H9 (cell line): ENCODE data around the gene KANK4. TPM values are rescaled to one million over a fixed set of nuclear protein-coding genes. Genes with fewer than 3 reads are reported as not detected.

Experiments
- DNase-seq: peaks from one replicate; pipeline ENCODE4 v3.0.0-alpha.2; 2017
- H2AFZ ChIP-seq: one replicate; pipeline ENCODE4 v1.6.1; 2013; ENCODE audit warnings: mild to moderate bottlenecking, low read length, control low read depth, moderate library complexity
- H2AK5ac ChIP-seq: 2 replicates; pipeline ENCODE4 v1.6.1; 2013; ENCODE audit warnings: low read length, control low read depth, mixed read lengths; ENCODE audit not compliant: insufficient read length
- H2BK120ac ChIP-seq: one replicate; pipeline ENCODE4 v1.6.1; 2013; ENCODE audit warnings: low read depth, mild to moderate bottlenecking, low read length, control low read depth, inconsistent platforms; ENCODE audit not compliant: poor library complexity, severe bottlenecking
- H2BK12ac ChIP-seq: 2 replicates; pipeline ENCODE4 v1.6.1; 2013; ENCODE audit warnings: low read length, control low read depth, mixed read lengths, low read depth; ENCODE audit not compliant: insufficient read length
- H2BK15ac ChIP-seq: 2 replicates; pipeline ENCODE4 v1.6.1; 2013; ENCODE audit warnings: low read depth, low read length, control low read depth
- H2BK20ac ChIP-seq: one replicate; pipeline ENCODE4 v1.6.1; 2013; ENCODE audit warnings: low read depth, mild to moderate bottlenecking, low read length, control low read depth, inconsistent platforms; ENCODE audit not compliant: poor library complexity, severe bottlenecking
- H2BK5ac ChIP-seq: 2 replicates; pipeline ENCODE4 v1.6.1; 2013; ENCODE audit warnings: low read length, control low read depth, mixed read lengths; ENCODE audit not compliant: insufficient read length
- H3K14ac ChIP-seq: 2 replicates; pipeline ENCODE4 v1.6.1; 2013; ENCODE audit warnings: low read length, control low read depth; ENCODE audit not compliant: insufficient read depth
- H3K18ac ChIP-seq: 2 replicates; pipeline ENCODE4 v1.6.1; 2013; ENCODE audit warnings: low read depth, mild to moderate bottlenecking, mixed read lengths, low read length, control low read depth; ENCODE audit not compliant: insufficient read length
- H3K23ac ChIP-seq: 2 replicates; pipeline ENCODE4 v1.6.1; 2013; ENCODE audit warnings: low read length, control low read depth, mixed read lengths, low read depth; ENCODE audit not compliant: insufficient read length
- H3K23me2 ChIP-seq: 2 replicates; pipeline ENCODE4 v1.6.1; 2013; ENCODE audit warnings: low read depth, mild to moderate bottlenecking, mixed read lengths, low read length, control low read depth; ENCODE audit not compliant: insufficient read length, poor library complexity, severe bottlenecking
- H3K27ac ChIP-seq: 2 replicates; pipeline ENCODE4 v1.5.1; 2013; ENCODE audit warnings: low read length, control low read depth, mixed read lengths, low read depth; ENCODE audit not compliant: insufficient read length
- H3K27me3 ChIP-seq: 2 replicates; pipeline ENCODE4 v1.6.1; 2013; ENCODE audit warnings: low read length, control low read depth, inconsistent platforms; ENCODE audit not compliant: insufficient read depth
- H3K4ac ChIP-seq: 2 replicates; pipeline ENCODE4 v1.6.1; 2013; ENCODE audit warnings: low read depth, mild to moderate bottlenecking, control low read depth, inconsistent platforms, low read length, moderate library complexity
- H3K4me1 ChIP-seq: 2 replicates; pipeline ENCODE4 v1.6.1; 2013; ENCODE audit warnings: low read length, control low read depth, inconsistent platforms; ENCODE audit not compliant: insufficient read depth
- H3K4me2 ChIP-seq: 2 replicates; pipeline ENCODE4 v1.6.1; 2013; ENCODE audit warnings: low read length, control low read depth, mixed read lengths; ENCODE audit not compliant: insufficient read length, insufficient read depth
- H3K56ac ChIP-seq: 2 replicates; pipeline ENCODE4 v1.6.1; 2013; ENCODE audit warnings: low read depth, mild to moderate bottlenecking, mixed read lengths, low read length, control low read depth; ENCODE audit not compliant: insufficient read length
- H3K79me1 ChIP-seq: 2 replicates; pipeline ENCODE4 v1.6.1; 2013; ENCODE audit warnings: low read depth, mild to moderate bottlenecking, moderate library complexity, low read length, control low read depth, inconsistent platforms; ENCODE audit not compliant: insufficient read depth, poor library complexity, severe bottlenecking
- H3K79me2 ChIP-seq: 2 replicates; pipeline ENCODE4 v1.6.1; 2013; ENCODE audit warnings: low read length, control low read depth, inconsistent platforms; ENCODE audit not compliant: insufficient read depth
- H3K9ac ChIP-seq: 2 replicates; pipeline ENCODE4 v1.6.1; 2013; ENCODE audit warnings: low read length, control low read depth, mixed read lengths; ENCODE audit not compliant: insufficient read length; ENCODE audit errors: extremely low read depth
- H3K9me3 ChIP-seq: one replicate; pipeline ENCODE4 v1.6.1; 2013; ENCODE audit warnings: low read depth, low read length, inconsistent platforms; ENCODE audit not compliant: control insufficient read depth
- H3T11ph ChIP-seq: one replicate; pipeline ENCODE4 v1.6.1; 2013; ENCODE audit warnings: mild to moderate bottlenecking, low read length, control low read depth, inconsistent platforms
- H4K20me1 ChIP-seq: one replicate; pipeline ENCODE4 v1.6.1; 2013; ENCODE audit not compliant: control insufficient read depth, insufficient read length, insufficient read depth
- H4K5ac ChIP-seq: 2 replicates; pipeline ENCODE4 v1.6.1; 2013; ENCODE audit warnings: low read depth, mild to moderate bottlenecking, mixed read lengths, low read length, control low read depth; ENCODE audit not compliant: insufficient read length
- H4K8ac ChIP-seq: replicated peaks from 2 replicates; pipeline ENCODE4 v1.6.1; 2013; ENCODE audit warnings: low read length, control low read depth, mixed read lengths, low read depth; ENCODE audit not compliant: insufficient read length
- H4K91ac ChIP-seq: 2 replicates; pipeline ENCODE4 v1.6.1; 2013; ENCODE audit warnings: low read depth, mild to moderate bottlenecking, moderate library complexity, mixed read lengths, low read length, control low read depth; ENCODE audit not compliant: insufficient read length
- H3K27ac Mint-ChIP-seq, 3 experiments: 2 replicates in 2 of 3; 3 replicates in 1 of 3; pipeline ENCODE4 v1.8.0; 2020 to 2021; ENCODE audit warnings: mixed read lengths in 3 of 3, mild to moderate bottlenecking in 1 of 3, moderate library complexity in 1 of 3
- H3K27me3 Mint-ChIP-seq: 2 replicates; pipeline ENCODE4 v1.8.0; 2021; ENCODE audit warnings: low read depth, mild to moderate bottlenecking, moderate library complexity, mixed read lengths
- H3K36me3 Mint-ChIP-seq, 3 experiments: 2 replicates in 2 of 3; 3 replicates in 1 of 3; pipeline ENCODE4 v1.8.0; 2020 to 2021; ENCODE audit warnings: low read depth in 3 of 3, mixed read lengths in 3 of 3; ENCODE audit not compliant: insufficient read depth in 1 of 3
- H3K4me1 Mint-ChIP-seq, 2 experiments: 2 replicates each; pipeline ENCODE4 v1.8.0; 2020; ENCODE audit warnings: mixed read lengths in 2 of 2
- H3K4me3 Mint-ChIP-seq, 2 experiments: 2 replicates in 1 of 2; 3 replicates in 1 of 2; pipeline ENCODE4 v1.8.0; 2020 to 2021; ENCODE audit warnings: mild to moderate bottlenecking in 2 of 2, mixed read lengths in 2 of 2, moderate library complexity in 1 of 2
- H3K9me3 Mint-ChIP-seq, 2 experiments: 2 replicates in 1 of 2; 3 replicates in 1 of 2; pipeline ENCODE4 v1.8.0; 2020; ENCODE audit warnings: mild to moderate bottlenecking in 2 of 2, mixed read lengths in 2 of 2, moderate library complexity in 1 of 2
- WGBS: extraction: QIAGEN DNeasy Blood & Tissue Kit; methylation state at CpG from one replicate; pipeline ENCODE4 v1.1.7; 2013; ENCODE audit warnings: missing lambda C conversion rate, low lambda C conversion rate, mixed read lengths; ENCODE audit not compliant: insufficient read length; ENCODE audit errors: extremely low coverage; 5-methylcytosine and 5-hydroxymethylcytosine counted together
- total RNA-seq: library from RNA; stranded (reverse); gene quantifications from 2 replicates; pipeline ENCODE4 v1.2.1, GENCODE V29; 2021
- TF ChIP-seq, protein P1 (sequence below): fragments of 200-600 bp; sonication (generic); conservative IDR thresholded peaks from 3 replicates; pipeline ENCODE4 v1.8.0; 2021; ENCODE audit warnings: antibody characterized with exemption, mild to moderate bottlenecking

Gene KANK4
- total RNA-seq, 1 experiment from 2014 or later = 0.15 TPM

GRCh38 chr1:62299426-62300200, 19.6 kb downstream of the KANK4 start:
- H3K4me1 Mint-ChIP-seq = peaks cover 12 to 21% of the 10 kb centered on the region in 2 experiments
- Histone ChIP-seq H4K8ac (no peak overlapping the region), H3T11ph (no peak overlapping the region), H2BK5ac (no peak overlapping the region), H3K27me3 (peaks cover 3% of the 10 kb centered on the region; the same call in 1 of the 2 replicates), H3K18ac (no peak overlapping the region), H3K14ac (0 out of 2 replicates have a peak overlapping the region, but pooled peaks have one; percentile 37), H2BK20ac (no peak overlapping the region), H3K27ac (no peak overlapping the region), H4K91ac (no peak overlapping the region), H3K23ac (no peak overlapping the region), H2BK120ac (no peak overlapping the region), H3K79me2 (no peaks in the 10 kb centered on the region), H4K20me1 (no peaks in the 10 kb centered on the region), H3K4ac (no peak overlapping the region), H4K5ac (no peak overlapping the region), H2AK5ac (no peak overlapping the region), H3K79me1 (no peaks in the 10 kb centered on the region), H2BK12ac (no peak overlapping the region), H3K4me2 (no peak overlapping the region), H3K9ac (no peak overlapping the region), H3K23me2 (no peaks in the 10 kb centered on the region), H2AFZ (no peak overlapping the region), H3K9me3 (no peaks in the 10 kb centered on the region), H3K4me1 (peaks cover 9% of the 10 kb centered on the region; the same call in 1 of the 2 replicates), H2BK15ac (no peak overlapping the region), H3K56ac (no peak overlapping the region)
- WGBS = no CpG with 5 or more reads among the region's 8 CpGs
- no peak for DNase-seq
- no peaks in the 10 kb centered on the region for H3K36me3 Mint-ChIP-seq
- peaks cover 3% of the 10 kb centered on the region for H3K27me3 Mint-ChIP-seq
- TF ChIP-seq, protein P1, sequence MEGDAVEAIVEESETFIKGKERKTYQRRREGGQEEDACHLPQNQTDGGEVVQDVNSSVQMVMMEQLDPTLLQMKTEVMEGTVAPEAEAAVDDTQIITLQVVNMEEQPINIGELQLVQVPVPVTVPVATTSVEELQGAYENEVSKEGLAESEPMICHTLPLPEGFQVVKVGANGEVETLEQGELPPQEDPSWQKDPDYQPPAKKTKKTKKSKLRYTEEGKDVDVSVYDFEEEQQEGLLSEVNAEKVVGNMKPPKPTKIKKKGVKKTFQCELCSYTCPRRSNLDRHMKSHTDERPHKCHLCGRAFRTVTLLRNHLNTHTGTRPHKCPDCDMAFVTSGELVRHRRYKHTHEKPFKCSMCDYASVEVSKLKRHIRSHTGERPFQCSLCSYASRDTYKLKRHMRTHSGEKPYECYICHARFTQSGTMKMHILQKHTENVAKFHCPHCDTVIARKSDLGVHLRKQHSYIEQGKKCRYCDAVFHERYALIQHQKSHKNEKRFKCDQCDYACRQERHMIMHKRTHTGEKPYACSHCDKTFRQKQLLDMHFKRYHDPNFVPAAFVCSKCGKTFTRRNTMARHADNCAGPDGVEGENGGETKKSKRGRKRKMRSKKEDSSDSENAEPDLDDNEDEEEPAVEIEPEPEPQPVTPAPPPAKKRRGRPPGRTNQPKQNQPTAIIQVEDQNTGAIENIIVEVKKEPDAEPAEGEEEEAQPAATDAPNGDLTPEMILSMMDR = no peak
- no peak overlapping the region for H3K4me3 Mint-ChIP-seq
- no peak overlapping the region for H3K27ac Mint-ChIP-seq
- no peaks in the 10 kb centered on the region for H3K9me3 Mint-ChIP-seq
